OCI-LY3 (cell line): ENCODE data around the gene ALDOA.

Experiments used
- H2AFZ ChIP-seq: fragments of 200-600, 300-600 bp; shearing (Covaris generic); 2 replicates; pipeline ENCODE4 v1.6.0; 2014; ENCODE audit warnings: antibody characterized with exemption, low read depth, low read length
- H3K27ac ChIP-seq: fragments of 200-600, 300-600 bp; sonication (generic); 2 replicates; pipeline ENCODE4 v1.5.1; 2014; ENCODE audit warnings: mild to moderate bottlenecking, low read length, moderate library complexity, mixed read lengths
- H3K27me3 ChIP-seq: fragments of 200-600, 300-600 bp; sonication (generic); 2 replicates; pipeline ENCODE4 v1.6.1; 2014; ENCODE audit warnings: low read depth, low read length, mixed read lengths
- H3K36me3 ChIP-seq: fragments of 200-600, 300-600 bp; sonication (generic); replicated peaks from 2 replicates; pipeline ENCODE3; 2014; ENCODE audit warnings: low read depth, low read length, mixed read lengths
- H3K4me1 ChIP-seq: fragments of 300-600, 200-600 bp; sonication (generic); 2 replicates; pipeline ENCODE4 v1.6.1; 2014; ENCODE audit warnings: low read length, mixed read lengths
- H3K4me2 ChIP-seq: fragments of 200-600, 300-600 bp; sonication (generic); 2 replicates; pipeline ENCODE4 v1.6.1; 2014; ENCODE audit warnings: low read length, mixed read lengths
- H3K4me3 ChIP-seq: fragments of 300-600, 200-600 bp; sonication (generic); 2 replicates; pipeline ENCODE4 v1.5.1; 2014; ENCODE audit warnings: antibody characterized with exemption, mild to moderate bottlenecking, low read length, moderate library complexity
- H3K79me2 ChIP-seq: fragments of 300-600, 200-600 bp; shearing (Covaris generic); 2 replicates; pipeline ENCODE4 v1.6.1; 2014; ENCODE audit warnings: mild to moderate bottlenecking, low read length, mixed read lengths
- H3K9ac ChIP-seq: fragments of 300-600, 200-600 bp; shearing (Covaris generic); 2 replicates; pipeline ENCODE4 v1.6.0; 2014; ENCODE audit warnings: mild to moderate bottlenecking, low read length, moderate library complexity
- H3K9me3 ChIP-seq: fragments of 200-600, 300-600 bp; shearing (Covaris generic); 2 replicates; pipeline ENCODE4 v1.6.1; 2014; ENCODE audit warnings: low read length, mixed read lengths; ENCODE audit not compliant: insufficient read depth
- H4K20me1 ChIP-seq: fragments of 200-600, 300-600 bp; sonication (generic); 2 replicates; pipeline ENCODE4 v1.6.1; 2016; ENCODE audit warnings: low read length, mixed read lengths; ENCODE audit not compliant: insufficient read depth
- CTCF ChIP-seq: fragments of 200-600, 300-600 bp; sonication (generic); IDR thresholded peaks from 2 replicates; pipeline ENCODE4 v1.5.1; 2014; ENCODE audit warnings: antibody characterized with exemption, low read length, low read depth
- EZH2phosphoT487 ChIP-seq: fragments of 200-600 bp; shearing (Covaris generic); IDR thresholded peaks from 2 replicates; pipeline ENCODE4 v1.6.1; 2018; ENCODE audit warnings: antibody characterized with exemption, mixed run types, low read depth

Gene ALDOA

GRCh38 chr16:30075503-30076275 is 10.1 kb downstream of the ALDOA start, which contains the start of gene PPP4C:
TSS of gene PPP4C (plus strand) at chr16:30075994. CDS start at chr16:30076378, 384 bp downstream.
- no peaks in the 10 kb centered on the region for H3K9me3 ChIP-seq
- H3K27ac ChIP-seq = peak within 1 kb of the TSS; percentile 73
- H3K79me2 ChIP-seq = peaks cover 42% of the 10 kb centered on the region
- H2AFZ ChIP-seq = no peak within 1 kb of the TSS
- peaks cover 11% of the 10 kb centered on the region for H4K20me1 ChIP-seq
- peaks cover 40% of the 10 kb centered on the region for H3K36me3 ChIP-seq
- peaks cover 16% of the 10 kb centered on the region for H3K4me1 ChIP-seq
- no peaks in the 10 kb centered on the region for H3K27me3 ChIP-seq
- peak within 1 kb of the TSS; percentile 94 for H3K4me2 ChIP-seq
- TF ChIP-seq EZH2phosphoT487 (no peak), CTCF (no peak)
- peak within 1 kb of the TSS; percentile 83 for H3K4me3 ChIP-seq
- peak within 1 kb of the TSS; percentile 79 for H3K9ac ChIP-seq

GRCh38 chr16:30076276-30076791 is 10.8 kb downstream of the ALDOA start:
- Histone ChIP-seq H2AFZ (no peak overlapping the region), H4K20me1 (peaks cover 9% of the 10 kb centered on the region), H3K9me3 (no peaks in the 10 kb centered on the region), H3K79me2 (peaks cover 42% of the 10 kb centered on the region), H3K4me3 (peak overlapping the region; percentile 83), H3K9ac (peak overlapping the region; percentile 79), H3K4me1 (peaks cover 16% of the 10 kb centered on the region), H3K36me3 (peaks cover 42% of the 10 kb centered on the region), H3K4me2 (peak overlapping the region; percentile 94), H3K27ac (peak overlapping the region; percentile 73), H3K27me3 (no peaks in the 10 kb centered on the region)
- no peak for TF ChIP-seq EZH2phosphoT487
- no peak for TF ChIP-seq CTCF

DNA sequence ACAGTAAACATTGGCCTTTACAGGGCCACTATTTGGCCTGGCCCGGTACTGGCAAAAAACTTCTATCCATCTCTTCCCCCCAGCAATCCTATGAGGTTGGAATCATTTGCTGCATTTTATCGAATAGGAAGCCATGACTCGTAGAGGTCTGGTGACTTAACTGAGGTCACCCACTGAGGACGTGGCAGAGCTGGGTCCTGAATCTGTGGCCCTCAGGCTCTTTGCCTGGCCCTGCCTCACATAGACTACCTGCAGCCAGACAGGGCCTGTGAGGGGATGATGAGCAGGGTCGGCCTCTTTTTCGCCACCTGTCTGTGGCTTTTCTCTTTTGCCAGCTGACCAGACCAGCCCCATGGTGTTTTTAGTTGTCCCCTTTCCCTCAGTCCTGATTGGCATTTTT is 12.1 kb downstream of the ALDOA start:
- TF ChIP-seq CTCF (no peak), EZH2phosphoT487 (no peak)
- Histone ChIP-seq H3K27me3 (no peaks in the 10 kb centered on the region), H3K9me3 (no peaks in the 10 kb centered on the region), H3K4me3 (no peak overlapping the region), H2AFZ (no peak overlapping the region), H3K79me2 (peaks cover 42% of the 10 kb centered on the region), H3K4me2 (no peak overlapping the region), H3K9ac (no peak overlapping the region), H3K4me1 (peaks cover 16% of the 10 kb centered on the region), H4K20me1 (peaks cover 9% of the 10 kb centered on the region), H3K27ac (no peak overlapping the region), H3K36me3 (peaks cover 41% of the 10 kb centered on the region)

- H3K4me3 ChIP-seq = no peak overlapping the region
- H3K9ac ChIP-seq = no peak overlapping the region
- no peak overlapping the region for H3K4me2 ChIP-seq
These were observed 13.2 kb downstream of the ALDOA start for GRCh38 chr16:30078744-30079143.

More at GRCh38 chr16:30078744-30079143, 13.2 kb downstream of the ALDOA start:
- H3K4me1 ChIP-seq = peaks cover 16% of the 10 kb centered on the region
- peaks cover 9% of the 10 kb centered on the region for H4K20me1 ChIP-seq
- no peaks in the 10 kb centered on the region for H3K9me3 ChIP-seq
- H3K79me2 ChIP-seq = peaks cover 42% of the 10 kb centered on the region
- TF ChIP-seq CTCF (no peak), EZH2phosphoT487 (no peak)
- H2AFZ ChIP-seq = no peak overlapping the region
- peaks cover 50% of the 10 kb centered on the region for H3K36me3 ChIP-seq
- no peaks in the 10 kb centered on the region for H3K27me3 ChIP-seq
- H3K27ac ChIP-seq = no peak overlapping the region
